ENCODE results near the gene PCMT1.

DNA sequence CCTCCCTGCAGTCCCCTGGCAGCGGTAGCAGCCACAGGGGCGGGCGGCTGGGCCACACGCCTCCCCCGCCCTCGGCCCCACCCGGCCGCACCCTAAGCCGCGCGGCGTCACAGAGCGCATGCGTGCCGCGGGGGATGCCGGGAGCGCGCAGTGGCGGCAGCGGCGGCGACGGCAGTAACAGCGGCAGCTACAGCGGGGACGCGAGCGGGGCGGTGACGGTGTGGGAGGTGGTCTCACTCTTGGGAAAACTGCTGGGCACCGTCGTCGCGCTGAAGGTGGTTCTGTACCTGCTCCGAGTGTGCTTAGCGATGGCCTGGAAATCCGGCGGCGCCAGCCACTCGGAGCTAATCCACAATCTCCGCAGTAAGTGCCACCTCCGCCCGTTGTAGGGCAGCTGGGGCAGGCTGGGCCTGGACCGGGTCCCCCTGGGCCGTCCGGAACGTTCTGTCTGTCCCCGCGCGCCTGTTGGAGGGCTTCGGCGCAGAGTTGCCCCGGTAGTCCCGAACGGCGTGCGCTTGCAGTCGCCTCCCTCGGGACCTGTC lies at the start of gene PCMT1:
- TF ChIP-seq EZH2 (IDR thresholded peaks at IDR 0.05; ENCODE audit: borderline replicate concordance, low read depth, low read length, poor library complexity, severe bottlenecking), result no peak
- TF ChIP-seq CTCF (conservative IDR thresholded peaks at IDR 0.05; ENCODE audit: low read depth, low read length), result no peak

All from A673 (cell line).